DMS114 treated with DMSO at 0.1 percent for 48 hours (cell line): ENCODE results near the gene OLFM2.
"Not testable (repeated sequence)": the region's sequence is repeated elsewhere in the genome, so short reads cannot be mapped to it uniquely, and the experiment has no call there.

ENCODE experiments used
- DNase-seq: peaks from one replicate; lab custom pipeline; 2025; ENCODE audit not compliant: unreplicated experiment; lab: John Stamatoyannopoulos, UW

Gene OLFM2

GRCh38 chr19:9865732-9866501 lies 70.4 kb downstream of the OLFM2 start:
- no peak for DNase-seq

GRCh38 chr19:9863759-9864158 lies 72.6 kb downstream of the OLFM2 start:
- DNase-seq: no peak

GRCh38 chr19:9862938-9863337 lies 73.4 kb downstream of the OLFM2 start:
- DNase-seq: no peak

- DNase-seq: no peak
Measured at GRCh38 chr19:9861503-9861902, 74.8 kb downstream of the OLFM2 start.

GRCh38 chr19:9860407-9860806 lies 75.9 kb downstream of the OLFM2 start:
- no peak for DNase-seq

- no peak for DNase-seq
Measured at GRCh38 chr19:9858766-9859165, 77.5 kb downstream of the OLFM2 start.

GRCh38 chr19:9857920-9858746 lies 78.2 kb downstream of the OLFM2 start:
- DNase-seq: no peak

GRCh38 chr19:9857076-9857721 lies 79.1 kb downstream of the OLFM2 start:
- no peak for DNase-seq

- DNase-seq: no peak
Measured at GRCh38 chr19:9856609-9857008, 79.7 kb downstream of the OLFM2 start.

- DNase-seq: no peak
Measured at GRCh38 chr19:9854282-9854846, 82.0 kb downstream of the OLFM2 start.

GRCh38 chr19:9850235-9850959 lies 85.9 kb downstream of the OLFM2 start:
- no peak for DNase-seq

GRCh38 chr19:9849791-9850190 lies 86.5 kb downstream of the OLFM2 start:
- DNase-seq: no peak

- DNase-seq: no peak
Measured at GRCh38 chr19:9848762-9849161, 87.6 kb downstream of the OLFM2 start.

- DNase-seq: no peak
Measured at GRCh38 chr19:9848060-9848459, 88.3 kb downstream of the OLFM2 start.

GRCh38 chr19:9847087-9847671 lies 89.1 kb downstream of the OLFM2 start:
- peak; percentile 24 for DNase-seq

- DNase-seq: not testable (repeated sequence)
Measured at GRCh38 chr19:9843626-9844273, 92.6 kb downstream of the OLFM2 start.

GRCh38 chr19:9842834-9843625 lies 93.3 kb downstream of the OLFM2 start:
- DNase-seq: no peak

- DNase-seq: no peak
Measured at GRCh38 chr19:9839415-9839814, 96.9 kb downstream of the OLFM2 start.

GRCh38 chr19:9838324-9838723 lies 98.0 kb downstream of the OLFM2 start:
- DNase-seq: no peak
